Iris pigment epithelial cell (primary cell): Measurements from ENCODE around the gene ARFRP1.
A peak's percentile ranks its signal among the peaks of the same experiment; 100 is the strongest.
"Not testable (repeated sequence)": the region's sequence is repeated elsewhere in the genome, so short reads cannot be mapped to it uniquely, and the experiment has no call there.

Experiments
- DNase-seq: peaks from one replicate; pipeline ENCODE4 v3.0.0-alpha.2; 2011; ENCODE audit warnings: low read depth

The ARFRP1 gene

GRCh38 chr20:63732118-63733095, 24.6 kb upstream of the ARFRP1 start:
- no peak for DNase-seq

DNA sequence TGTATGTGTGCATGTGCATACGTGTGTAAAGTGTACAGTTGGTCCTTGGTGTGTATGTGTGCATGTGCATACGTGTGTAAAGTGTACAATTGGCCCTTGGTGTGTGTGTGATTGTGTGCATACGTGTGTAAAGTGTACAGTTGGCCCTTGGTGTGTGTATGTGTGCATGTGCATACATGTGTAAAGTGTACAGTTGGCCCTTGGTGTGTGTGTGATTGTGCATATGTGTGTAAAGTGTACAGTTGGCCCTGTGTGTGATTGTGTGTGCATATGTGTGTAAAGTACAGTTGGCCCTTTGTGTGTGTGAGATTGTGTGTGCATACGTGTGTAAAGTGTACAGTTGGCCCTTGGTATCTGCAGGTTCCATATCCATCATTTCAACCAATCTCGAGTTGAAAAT, 23.6 kb upstream of the ARFRP1 start:
- no peak for DNase-seq

DNA sequence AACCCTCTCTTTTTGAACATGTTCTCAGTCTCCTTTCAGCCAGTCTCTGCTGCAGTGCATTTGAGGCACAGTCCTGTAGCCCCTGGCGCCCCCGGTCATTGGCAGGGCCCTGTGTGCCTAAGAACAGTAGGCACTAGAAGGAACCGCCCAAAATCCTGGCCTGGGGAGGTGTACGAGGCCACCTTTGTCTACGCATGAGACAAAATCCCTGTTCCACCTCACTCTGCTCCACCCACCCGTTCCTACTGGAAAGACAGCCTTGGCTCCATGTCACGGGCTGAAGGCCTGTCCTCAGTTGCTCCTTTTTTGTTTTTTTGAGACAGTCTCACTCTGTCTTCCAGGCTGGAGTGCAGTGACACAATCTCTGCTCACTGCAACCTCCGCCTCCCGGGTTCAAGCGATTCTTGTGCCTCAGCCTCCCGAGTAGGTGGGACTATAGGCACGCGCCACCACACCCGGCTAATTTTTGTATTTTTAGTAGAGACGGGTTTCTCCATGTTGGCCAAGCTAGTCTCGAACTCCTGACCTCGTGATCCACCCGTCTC, 22.5 kb upstream of the ARFRP1 start:
- DNase-seq: not testable (repeated sequence)

GRCh38 chr20:63722967-63723622, 15.3 kb upstream of the ARFRP1 start:
- not testable (repeated sequence) for DNase-seq

GRCh38 chr20:63718996-63719395, 11.2 kb upstream of the ARFRP1 start:
- no peak for DNase-seq

GRCh38 chr20:63714858-63715257, 7.1 kb upstream of the ARFRP1 start:
- DNase-seq: no peak

DNA sequence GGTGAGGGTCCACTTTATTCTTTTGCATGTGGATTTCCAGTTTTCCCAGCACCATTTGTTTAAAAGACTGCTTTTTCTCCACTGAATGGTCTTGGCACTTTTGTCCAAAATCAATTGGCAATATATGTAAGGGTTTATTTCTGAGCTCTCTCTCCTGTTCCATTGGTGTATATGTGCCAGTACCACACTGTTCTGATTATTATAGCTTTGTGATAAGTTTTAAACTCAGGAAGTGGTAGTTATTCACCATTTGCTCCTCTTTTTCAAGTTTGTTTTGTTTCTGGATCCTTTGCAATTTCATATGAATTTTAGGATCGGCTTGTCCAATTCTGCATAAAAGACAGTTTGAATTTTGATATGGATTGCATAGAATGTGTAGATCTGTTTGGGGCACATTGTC, 4.4 kb upstream of the ARFRP1 start:
- DNase-seq: no peak

- no peak for DNase-seq
Measured at GRCh38 chr20:63711085-63711645, 3.4 kb upstream of the ARFRP1 start.

DNA sequence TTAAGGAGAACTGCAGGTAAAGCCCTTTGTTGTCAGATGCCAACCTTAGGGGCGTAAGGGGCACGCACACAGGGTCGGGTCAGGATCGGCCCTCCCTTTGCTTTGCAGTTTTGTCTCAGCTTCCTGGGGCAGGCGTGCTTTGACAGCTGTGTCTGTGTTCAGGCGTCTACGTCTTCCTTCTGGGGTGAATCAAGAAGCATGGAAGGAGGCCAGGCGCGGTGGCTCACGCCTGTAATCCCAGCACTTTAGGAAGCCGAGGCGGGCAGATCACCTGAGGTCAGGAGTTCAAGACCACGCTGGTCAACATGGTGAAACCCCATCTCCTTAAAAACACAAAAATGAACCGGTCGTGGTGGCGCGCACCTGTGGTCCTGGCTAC, 1.4 kb upstream of the ARFRP1 start:
- DNase-seq: no peak

- peak; percentile 32 for DNase-seq
Measured at GRCh38 chr20:63708301-63709148, 749 bp upstream of the ARFRP1 start.

GRCh38 chr20:63706852-63707557, 771 bp downstream of the ARFRP1 start:
- peak; percentile 64 for DNase-seq

DNA sequence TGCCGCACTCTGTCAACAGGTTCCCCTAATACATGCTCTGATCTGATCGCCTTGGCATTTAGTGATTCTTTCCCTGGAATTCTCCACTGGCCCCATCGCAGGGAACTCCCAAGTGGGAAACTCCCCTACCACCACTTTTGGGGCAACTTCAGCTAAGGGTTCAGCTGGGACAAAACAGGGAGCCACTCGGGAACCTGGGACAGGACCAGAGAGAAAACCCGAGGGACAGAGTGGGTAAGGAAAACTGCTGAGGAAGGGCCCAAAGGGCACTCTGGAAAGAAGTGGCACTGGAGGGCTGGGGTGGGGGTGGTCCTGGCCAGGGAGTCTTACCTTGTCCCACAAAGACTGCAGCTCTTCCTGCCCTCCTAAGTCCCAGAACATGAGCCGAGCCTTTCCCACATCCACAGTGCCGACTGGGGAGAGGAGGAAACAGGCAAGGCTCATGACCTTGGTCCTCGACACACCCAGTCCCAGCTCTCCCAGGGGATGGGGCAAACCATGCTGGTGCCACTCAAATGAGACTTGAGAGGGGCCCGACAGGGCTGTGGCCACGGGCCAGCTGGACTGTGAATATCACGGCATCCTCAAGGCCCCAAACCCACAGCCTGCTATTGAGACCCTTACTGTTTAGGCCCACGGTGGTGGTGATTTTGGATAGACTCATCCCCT, 1.6 kb downstream of the ARFRP1 start:
- no peak for DNase-seq

DNA sequence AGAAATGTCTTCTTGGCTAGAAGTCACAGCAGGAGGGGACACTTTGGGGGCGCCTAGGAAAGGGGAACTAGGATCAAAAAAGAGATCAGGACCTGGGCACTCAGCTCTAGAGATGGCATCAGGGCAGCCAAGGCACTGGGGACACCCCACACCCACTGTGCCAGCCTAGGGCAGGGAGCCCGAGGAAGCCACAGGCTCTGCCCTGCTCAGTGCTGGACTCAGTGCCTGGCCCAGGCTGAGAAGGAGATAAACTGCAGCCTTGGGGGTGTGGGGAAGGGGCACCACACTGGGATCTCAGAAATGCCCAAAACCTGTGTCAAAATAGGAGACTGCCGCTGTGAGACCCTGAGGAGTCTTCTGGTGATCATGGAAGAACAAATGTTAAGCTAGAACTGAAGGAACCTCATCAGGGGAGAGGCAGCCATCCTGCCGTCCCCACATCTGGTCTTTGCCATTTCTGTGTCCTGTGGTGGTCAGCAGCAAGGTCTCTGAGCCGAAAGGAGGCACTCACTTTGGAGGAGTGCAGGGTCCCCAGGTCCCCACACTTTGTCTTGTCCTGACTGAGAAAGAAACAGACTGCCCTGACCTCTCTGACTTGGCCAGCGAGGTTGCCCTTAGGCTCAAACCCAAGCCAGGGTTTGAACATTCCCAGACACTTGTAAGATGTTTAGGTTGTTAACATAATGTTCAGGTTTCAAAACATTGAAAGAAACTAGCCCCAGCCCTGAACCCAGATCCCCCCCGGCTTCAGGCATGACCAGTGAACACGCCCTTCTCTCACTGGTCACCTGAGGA, 2.3 kb downstream of the ARFRP1 start:
- DNase-seq: no peak

GRCh38 chr20:63704749-63705117, 3.0 kb downstream of the ARFRP1 start:
- DNase-seq: no peak

DNA sequence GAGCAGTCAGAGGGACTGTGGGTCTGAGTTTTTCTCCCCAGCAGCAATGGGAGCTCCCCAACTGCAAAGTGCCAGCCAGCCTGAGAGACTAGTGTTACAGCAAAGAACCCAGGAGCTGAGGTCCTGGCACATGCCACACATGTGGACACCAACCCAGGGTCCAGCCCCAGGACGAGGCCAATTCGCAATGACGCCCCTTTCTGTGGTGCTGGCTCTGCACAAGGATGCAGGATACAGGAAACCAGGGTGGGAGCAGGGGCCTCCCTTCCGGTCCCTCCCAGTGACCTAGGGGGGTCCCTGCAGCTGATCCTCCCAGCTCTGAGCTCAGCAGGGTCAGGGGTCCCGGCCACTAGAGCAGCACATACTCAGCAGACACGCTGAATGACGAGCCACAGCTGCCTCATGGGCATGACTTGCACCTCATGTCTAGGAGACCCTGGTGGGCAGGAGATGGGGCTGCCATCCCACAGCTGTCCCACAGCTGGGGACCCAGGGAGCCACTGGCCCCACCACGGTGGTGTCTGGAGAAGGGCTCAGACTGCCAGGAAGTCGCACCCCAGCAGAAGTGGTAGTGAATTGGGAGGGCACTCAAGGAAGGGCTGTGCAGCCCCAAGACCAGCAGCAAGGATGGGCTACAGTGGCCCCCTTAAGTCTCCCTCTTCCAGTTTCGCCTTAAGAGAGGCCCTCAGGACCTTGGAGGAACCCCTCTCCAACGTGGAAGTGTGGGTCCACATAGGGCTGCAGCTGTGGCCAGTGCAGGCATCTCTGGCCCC, 3.6 kb downstream of the ARFRP1 start:
- no peak for DNase-seq

DNA sequence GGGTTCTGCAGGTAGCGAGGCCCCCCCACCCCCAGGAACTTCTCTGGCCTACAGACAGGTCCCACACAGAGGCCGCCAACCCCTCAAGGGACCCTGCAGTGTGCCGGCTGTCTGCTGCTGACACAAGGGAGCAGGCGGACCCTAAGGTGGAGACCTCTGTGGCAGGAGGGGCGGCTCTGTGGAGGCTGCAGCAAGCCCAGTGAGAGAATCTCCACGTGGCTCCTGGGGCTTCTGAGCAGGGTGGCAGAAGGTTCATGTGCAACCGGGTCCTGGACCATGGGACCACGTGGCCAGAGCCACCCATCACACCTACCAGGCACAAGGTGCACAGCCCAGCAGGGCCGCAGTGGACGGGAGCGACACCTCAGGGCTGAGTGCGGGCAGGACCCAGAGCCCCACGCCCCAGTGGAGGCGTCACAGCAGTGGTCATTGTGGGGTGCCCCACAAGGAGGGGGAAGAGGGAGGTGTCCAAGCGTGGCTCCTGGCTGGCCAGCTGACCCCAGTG, 4.3 kb downstream of the ARFRP1 start:
- no peak for DNase-seq

- no peak for DNase-seq
Measured at GRCh38 chr20:63702751-63703470, 4.9 kb downstream of the ARFRP1 start.

DNA sequence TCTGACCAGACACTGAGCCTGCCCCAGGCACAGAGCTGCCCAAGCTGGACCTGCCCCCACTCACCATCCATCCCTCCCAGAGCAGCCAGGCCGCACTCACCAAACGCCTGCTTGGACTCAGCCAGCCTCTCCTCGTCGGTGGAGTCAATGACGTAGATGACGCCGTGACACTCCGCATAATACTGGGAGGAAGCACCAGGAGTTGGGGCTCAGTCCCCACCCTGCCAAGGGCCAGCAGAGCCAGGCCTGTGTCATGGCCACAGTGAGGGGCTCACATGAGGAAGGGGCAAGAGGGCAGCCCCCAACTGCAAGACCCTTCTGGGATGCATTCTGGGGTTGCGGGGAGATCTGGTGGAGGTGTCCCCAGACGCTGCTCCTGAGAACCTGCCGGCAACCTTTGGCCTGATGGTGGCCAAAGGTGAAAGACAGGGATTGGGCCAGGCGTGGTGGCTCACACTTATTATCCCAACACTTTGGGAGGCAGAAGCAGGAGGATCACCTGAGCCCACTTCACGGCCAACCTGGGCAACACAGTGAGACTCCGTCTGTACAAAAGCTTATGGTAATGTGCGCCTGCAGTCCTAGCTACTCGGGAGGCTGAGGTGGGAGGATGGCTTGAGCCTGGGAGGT, 5.6 kb downstream of the ARFRP1 start:
- DNase-seq: no peak
